Esophagus (tissue), 2 donors: Measurements from ENCODE around the gene SLC19A2. TPM values are rescaled to one million over a fixed set of nuclear protein-coding genes. Genes with fewer than 3 reads are reported as not detected.

Experiments
- H3K27ac ChIP-seq, 2 donors: one replicate each; pipeline ENCODE4 v1.5.1; 2013; ENCODE audit warnings: low read depth in 2 of 2, mild to moderate bottlenecking in 2 of 2, inconsistent platforms in 1 of 2, low read length in 1 of 2, moderate library complexity in 1 of 2
- H3K27me3 ChIP-seq, 2 donors: one replicate each; pipeline ENCODE4 v1.6.1; 2013; ENCODE audit warnings: low read length in 2 of 2, control low read depth in 1 of 2, mild to moderate bottlenecking in 1 of 2; ENCODE audit not compliant: insufficient read depth in 2 of 2, control insufficient read depth in 1 of 2
- H3K36me3 ChIP-seq, 2 donors: one replicate each; pipeline ENCODE4 v1.6.1; 2013; ENCODE audit warnings: low read length in 1 of 2; ENCODE audit not compliant: control insufficient read depth in 2 of 2, insufficient read depth in 2 of 2
- H3K4me1 ChIP-seq, 2 donors: one replicate each; pipeline ENCODE4 v1.6.1; 2013; ENCODE audit warnings: low read length in 1 of 2; ENCODE audit not compliant: control insufficient read depth in 2 of 2, insufficient read depth in 2 of 2
- H3K4me3 ChIP-seq, 2 donors: one replicate each; pipeline ENCODE4 v1.5.1; 2013; ENCODE audit warnings: low read length in 2 of 2, mild to moderate bottlenecking in 2 of 2, low read depth in 1 of 2, moderate library complexity in 1 of 2
- H3K9me3 ChIP-seq, 2 donors: one replicate each; pipeline ENCODE4 v1.6.1; 2013; ENCODE audit warnings: mild to moderate bottlenecking in 2 of 2, low read depth in 1 of 2, low read length in 1 of 2, moderate library complexity in 1 of 2; ENCODE audit not compliant: control insufficient read depth in 2 of 2, insufficient read depth in 1 of 2
- WGBS, 2 donors: extraction: QIAGEN DNeasy Blood & Tissue Kit; methylation state at CpG; one replicate each; pipeline ENCODE4 v1.1.7; 2013; 5-methylcytosine and 5-hydroxymethylcytosine counted together
- polyA plus RNA-seq, 2 donors: library from polyadenylated mRNA; stranded (reverse); fragments of 200-250 nt; gene quantifications; one replicate each; pipeline ENCODE4 v1.2.3, GENCODE V29; 2013
- donor health status: healthy with polysubstance abuse.
- donor health status: Bipolar disorder and iron deficiency.

SLC19A2 gene
- polyA plus RNA-seq, 2 donors, result 5.7 to 8.8 TPM

- Histone ChIP-seq H3K4me3 (no peak overlapping the region), H3K9me3 (no peaks in the 10 kb centered on the region), H3K27me3 (no peaks in the 10 kb centered on the region), H3K36me3 (peaks cover 2% of the 10 kb centered on the region in 2 donors), H3K27ac (no peak overlapping the region), H3K4me1 (no peaks in the 10 kb centered on the region)
- WGBS, 2 donors, result 74 to 77% methylated on average over 8 of the region's 8 CpGs
Observed at GRCh38 chr1:169466259-169467230, 19.2 kb downstream of the SLC19A2 start.

- Histone ChIP-seq H3K4me3 (no peak overlapping the region), H3K4me1 (peaks cover 0 to 4% of the 10 kb centered on the region in 2 donors), H3K27ac (no peak overlapping the region), H3K36me3 (peaks cover 2% of the 10 kb centered on the region in 2 donors), H3K9me3 (no peaks in the 10 kb centered on the region), H3K27me3 (no peaks in the 10 kb centered on the region)
Observed at GRCh38 chr1:169465281-169465680, 20.5 kb downstream of the SLC19A2 start.

- Histone ChIP-seq H3K27ac (no peak overlapping the region), H3K27me3 (no peaks in the 10 kb centered on the region), H3K9me3 (no peaks in the 10 kb centered on the region), H3K36me3 (peaks cover 0 to 2% of the 10 kb centered on the region in 2 donors), H3K4me1 (peaks cover 0 to 6% of the 10 kb centered on the region in 2 donors), H3K4me3 (no peak overlapping the region)
- 96 to 97% methylated on average over 5 of the region's 5 CpGs for WGBS, 2 donors
Observed at GRCh38 chr1:169462385-169462784, 23.4 kb downstream of the SLC19A2 start.

- Histone ChIP-seq H3K4me1 (peaks cover 0 to 6% of the 10 kb centered on the region in 2 donors), H3K27me3 (no peaks in the 10 kb centered on the region), H3K4me3 (no peak overlapping the region), H3K9me3 (no peaks in the 10 kb centered on the region), H3K36me3 (peaks cover 0 to 2% of the 10 kb centered on the region in 2 donors), H3K27ac (no peak overlapping the region)
- WGBS, 2 donors, result 78 to 79% methylated on average over 4 of the region's 4 CpGs
Observed at GRCh38 chr1:169461390-169462000, 24.2 kb downstream of the SLC19A2 start.

GRCh38 chr1:169460191-169460833 lies 25.4 kb downstream of the SLC19A2 start:
- Histone ChIP-seq H3K4me3 (peak overlapping the region in 1 of 2 donors; percentile 27), H3K4me1 (peaks cover 0 to 6% of the 10 kb centered on the region in 2 donors), H3K27ac (no peak overlapping the region), H3K36me3 (no peaks in the 10 kb centered on the region), H3K27me3 (no peaks in the 10 kb centered on the region), H3K9me3 (no peaks in the 10 kb centered on the region)
- 12 to 13% methylated on average over 35 of the region's 35 CpGs for WGBS, 2 donors

- H3K4me3 ChIP-seq, result no peak overlapping the region
- H3K9me3 ChIP-seq, result no peaks in the 10 kb centered on the region
- no peak overlapping the region for H3K27ac ChIP-seq
- no peaks in the 10 kb centered on the region for H3K36me3 ChIP-seq
- no peaks in the 10 kb centered on the region for H3K27me3 ChIP-seq
- H3K4me1 ChIP-seq, result peaks cover 0 to 6% of the 10 kb centered on the region in 2 donors
- 95 to 98% methylated on average over 1 of the region's 1 CpG for WGBS, 2 donors
Observed at GRCh38 chr1:169457443-169457842, 28.3 kb downstream of the SLC19A2 start.

- H3K27me3 ChIP-seq, result no peaks in the 10 kb centered on the region
- no peak overlapping the region for H3K4me3 ChIP-seq
- no peak overlapping the region for H3K27ac ChIP-seq
- H3K9me3 ChIP-seq, result no peaks in the 10 kb centered on the region
- peaks cover 0 to 6% of the 10 kb centered on the region in 2 donors for H3K4me1 ChIP-seq
- WGBS, 2 donors, result 64 to 68% methylated on average over 2 of the region's 2 CpGs
- H3K36me3 ChIP-seq, result no peaks in the 10 kb centered on the region
Observed at GRCh38 chr1:169456029-169456428, 29.7 kb downstream of the SLC19A2 start.

- 91% methylated on average over 2 of the region's 2 CpGs for WGBS, 2 donors
- H3K9me3 ChIP-seq, result no peaks in the 10 kb centered on the region
- H3K36me3 ChIP-seq, result no peaks in the 10 kb centered on the region
- no peak overlapping the region for H3K4me3 ChIP-seq
- no peak overlapping the region for H3K27ac ChIP-seq
- H3K27me3 ChIP-seq, result no peaks in the 10 kb centered on the region
- no peaks in the 10 kb centered on the region for H3K4me1 ChIP-seq
Observed at GRCh38 chr1:169452921-169453320, 32.8 kb downstream of the SLC19A2 start.

GRCh38 chr1:169451218-169451824 lies 34.4 kb downstream of the SLC19A2 start:
- Histone ChIP-seq H3K4me3 (no peak overlapping the region), H3K27me3 (no peaks in the 10 kb centered on the region), H3K4me1 (no peaks in the 10 kb centered on the region), H3K36me3 (no peaks in the 10 kb centered on the region), H3K27ac (no peak overlapping the region), H3K9me3 (no peaks in the 10 kb centered on the region)
- 56 to 57% methylated on average over 1 of the region's 1 CpG for WGBS, 2 donors
